Skin epidermis (tissue), 12 donors: ENCODE results near the gene DNAJC4.

Source experiments
- H3K27ac ChIP-seq, 21 experiments: fragments of 200-600 bp; sonication (generic) in 11 of 21; one replicate each; pipeline ENCODE4 v1.5.0; 2020; ENCODE audit warnings: mild to moderate bottlenecking in 3 of 21, inconsistent platforms in 2 of 21, moderate library complexity in 2 of 21
- H3K4me3 ChIP-seq, 7 experiments: fragments of 200-600 bp; sonication (generic) in 2 of 7; one replicate each; pipeline ENCODE4 v1.5.0; 2020; ENCODE audit warnings: inconsistent platforms in 2 of 7, mild to moderate bottlenecking in 2 of 7, moderate library complexity in 1 of 7

DNAJC4 gene

DNA sequence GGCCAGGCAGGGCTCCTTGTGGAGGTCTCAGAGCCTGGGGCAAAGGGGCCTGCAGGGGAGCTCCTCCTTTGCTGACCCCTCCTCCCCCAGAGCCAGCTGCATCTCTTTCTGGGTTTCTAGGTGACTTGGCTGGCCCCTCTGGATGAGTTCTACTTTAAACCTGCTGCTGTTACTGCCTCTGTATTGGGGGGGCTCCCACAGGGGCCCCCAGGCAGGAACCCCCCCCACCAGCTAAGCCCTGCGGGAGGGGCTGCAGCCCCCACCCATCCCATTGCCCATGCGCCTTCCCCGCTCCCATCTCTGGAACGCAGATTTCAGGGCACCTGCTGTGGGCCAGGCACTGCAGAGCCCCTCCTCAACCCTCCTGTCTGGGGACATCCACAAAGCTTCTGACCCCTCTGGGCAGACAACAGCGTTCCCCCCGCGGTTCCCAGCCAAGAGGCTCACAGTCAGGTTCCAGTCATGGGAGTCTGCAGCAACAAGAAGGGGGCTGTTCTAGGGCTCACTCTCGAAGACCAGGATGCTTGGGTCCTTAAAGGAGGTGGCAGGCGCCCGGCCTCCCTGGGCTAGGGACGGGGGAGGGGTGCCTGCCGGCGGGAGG is 20.2 kb downstream of the DNAJC4 start:
- peak overlapping the region in 6 of 7 experiments; percentile 55 to 91 (median 78) for H3K4me3 ChIP-seq
- peak overlapping the region in 10 of 21 experiments; percentile 8 to 85 (median 68) for H3K27ac ChIP-seq

- H3K27ac ChIP-seq: peak within 1 kb of the TSS; percentile 11 to 90 (median 80)
Measured at GRCh38 chr11:64251016-64251752, 20.8 kb downstream of the DNAJC4 start, which contains the start of gene PLCB3. Gene PLCB3, plus strand, starts transcription at chr11:64251530. Its CDS starts 120 bp downstream, at chr11:64251650.

DNA sequence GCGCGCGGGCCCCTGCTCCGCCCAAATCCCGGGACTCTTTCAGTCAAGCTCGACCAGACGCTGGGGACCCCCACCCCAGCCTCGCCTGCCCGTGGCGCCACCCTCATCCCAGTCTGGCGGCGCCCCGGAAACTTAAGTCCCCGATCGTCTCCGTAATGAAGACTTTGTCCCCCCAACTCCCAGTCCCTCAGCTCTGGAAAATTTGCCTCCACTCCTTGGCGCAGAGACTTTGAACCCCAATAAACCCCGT is 21.3 kb downstream of the DNAJC4 start:
- Histone ChIP-seq H3K27ac (peak overlapping the region; percentile 11 to 90 (median 80)), H3K4me3 (peak overlapping the region; percentile 55 to 91 (median 70))

More at GRCh38 chr11:64251016-64251752, 20.8 kb downstream of the DNAJC4 start, which contains the start of gene PLCB3:
- peak within 1 kb of the TSS; percentile 55 to 91 (median 70) for H3K4me3 ChIP-seq

GRCh38 chr11:64252003-64252872 is 21.9 kb downstream of the DNAJC4 start:
- H3K27ac ChIP-seq: peak overlapping the region; percentile 11 to 90 (median 80)
- H3K4me3 ChIP-seq: peak overlapping the region; percentile 55 to 91 (median 70)

GRCh38 chr11:64253043-64253442 is 22.7 kb downstream of the DNAJC4 start:
- peak overlapping the region in 5 of 21 experiments; percentile 68 to 87 (median 79) for H3K27ac ChIP-seq
- H3K4me3 ChIP-seq: peak overlapping the region in 3 of 7 experiments; percentile 63 to 87 (median 67)

DNA sequence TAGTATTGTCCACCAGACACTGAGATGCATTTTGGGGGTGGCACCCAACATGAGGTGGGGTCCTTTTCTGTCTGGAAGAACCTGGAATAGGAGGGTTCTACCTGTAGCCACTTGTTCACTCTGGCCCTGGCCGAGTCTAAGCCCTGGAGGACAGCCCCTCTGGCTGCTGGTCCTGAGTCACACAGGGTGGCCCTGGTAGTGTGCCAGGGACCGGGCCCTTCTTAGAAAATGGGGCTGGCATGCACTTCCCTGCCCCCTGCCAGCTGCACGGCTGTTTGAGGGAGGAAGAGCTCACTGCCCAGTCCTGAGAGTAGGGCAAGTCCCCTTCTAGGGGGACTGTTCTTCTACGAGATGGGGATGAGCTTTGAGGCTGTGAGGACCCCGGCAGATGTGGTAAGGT is 23.1 kb downstream of the DNAJC4 start:
- H3K27ac ChIP-seq: peak overlapping the region in 1 of 21 experiments; percentile 87
- no peak overlapping the region for H3K4me3 ChIP-seq

GRCh38 chr11:64254326-64254725 is 24.0 kb downstream of the DNAJC4 start:
- Histone ChIP-seq H3K27ac (peak overlapping the region in 1 of 21 experiments; percentile 87), H3K4me3 (no peak overlapping the region)

GRCh38 chr11:64255135-64256128 is 25.1 kb downstream of the DNAJC4 start:
- no peak overlapping the region for H3K27ac ChIP-seq
- H3K4me3 ChIP-seq: no peak overlapping the region

GRCh38 chr11:64256300-64256699 is 26.0 kb downstream of the DNAJC4 start:
- no peak overlapping the region for H3K27ac ChIP-seq
- H3K4me3 ChIP-seq: no peak overlapping the region

DNA sequence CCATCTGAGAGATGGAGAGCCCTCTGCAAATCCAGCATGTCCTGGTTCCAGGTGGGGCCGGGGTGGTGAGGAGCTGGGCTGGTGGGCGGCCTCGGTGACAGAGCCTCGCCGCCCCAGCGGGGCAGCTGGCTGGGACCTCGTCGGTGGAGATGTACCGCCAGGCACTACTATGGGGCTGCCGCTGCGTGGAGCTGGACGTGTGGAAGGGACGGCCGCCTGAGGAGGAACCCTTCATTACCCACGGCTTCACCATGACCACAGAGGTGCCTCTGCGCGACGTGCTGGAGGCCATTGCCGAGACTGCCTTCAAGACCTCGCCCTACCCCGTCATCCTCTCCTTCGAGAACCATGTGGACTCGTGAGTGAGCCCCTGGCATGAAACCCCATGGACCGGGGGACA is 28.0 kb downstream of the DNAJC4 start:
- H3K4me3 ChIP-seq: no peak overlapping the region
- H3K27ac ChIP-seq: no peak overlapping the region

DNA sequence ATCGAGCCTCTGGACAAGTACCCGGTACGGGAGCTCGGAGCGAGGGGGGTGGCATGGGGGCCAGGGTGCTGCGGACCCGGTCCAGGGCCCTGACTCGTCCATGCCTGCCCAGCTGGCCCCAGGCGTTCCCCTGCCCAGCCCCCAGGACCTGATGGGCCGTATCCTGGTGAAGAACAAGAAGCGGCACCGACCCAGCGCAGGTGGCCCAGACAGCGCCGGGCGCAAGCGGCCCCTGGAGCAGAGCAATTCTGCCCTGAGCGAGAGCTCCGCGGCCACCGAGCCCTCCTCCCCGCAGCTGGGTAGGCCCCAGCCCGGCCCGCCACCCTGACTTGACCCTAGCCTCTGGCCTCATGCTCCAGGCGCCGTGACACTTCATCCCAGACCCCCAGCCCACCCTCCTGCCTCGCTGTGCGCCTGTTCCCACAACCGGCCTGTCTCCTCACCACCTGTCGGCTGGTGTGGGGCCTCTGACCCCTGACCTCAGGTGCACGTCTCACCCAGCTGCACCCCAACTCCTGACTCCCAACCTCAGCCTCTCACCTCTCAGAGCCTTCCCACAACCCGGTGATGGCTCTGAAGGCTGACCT is 28.7 kb downstream of the DNAJC4 start:
- H3K4me3 ChIP-seq: no peak overlapping the region
- H3K27ac ChIP-seq: no peak overlapping the region

GRCh38 chr11:64259533-64260067 is 29.3 kb downstream of the DNAJC4 start:
- no peak overlapping the region for H3K27ac ChIP-seq
- H3K4me3 ChIP-seq: no peak overlapping the region

GRCh38 chr11:64260147-64260708 is 29.9 kb downstream of the DNAJC4 start:
- Histone ChIP-seq H3K4me3 (no peak overlapping the region), H3K27ac (no peak overlapping the region)

DNA sequence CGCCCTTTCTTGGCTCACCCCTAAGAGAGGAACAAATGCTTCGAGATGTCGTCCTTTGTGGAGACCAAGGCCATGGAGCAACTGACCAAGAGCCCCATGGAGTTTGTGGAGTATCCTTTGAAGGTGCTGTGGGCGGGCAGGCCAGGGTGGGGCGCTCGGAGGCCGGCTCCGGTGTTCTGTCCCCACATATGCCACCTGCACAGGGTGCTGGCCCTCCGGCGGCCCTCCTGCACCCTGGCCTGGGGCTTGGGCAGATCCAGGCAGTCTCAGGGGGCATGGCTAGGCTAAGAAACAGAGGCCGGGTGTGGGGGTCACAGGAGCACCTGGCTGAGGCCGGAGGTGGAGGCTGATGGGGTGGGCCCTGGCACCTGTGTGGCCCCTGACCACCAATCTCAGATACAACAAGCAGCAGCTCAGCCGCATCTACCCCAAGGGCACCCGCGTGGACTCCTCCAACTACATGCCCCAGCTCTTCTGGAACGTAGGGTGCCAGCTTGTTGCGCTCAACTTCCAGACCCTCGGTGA is 31.3 kb downstream of the DNAJC4 start:
- H3K4me3 ChIP-seq: no peak overlapping the region
- no peak overlapping the region for H3K27ac ChIP-seq

DNA sequence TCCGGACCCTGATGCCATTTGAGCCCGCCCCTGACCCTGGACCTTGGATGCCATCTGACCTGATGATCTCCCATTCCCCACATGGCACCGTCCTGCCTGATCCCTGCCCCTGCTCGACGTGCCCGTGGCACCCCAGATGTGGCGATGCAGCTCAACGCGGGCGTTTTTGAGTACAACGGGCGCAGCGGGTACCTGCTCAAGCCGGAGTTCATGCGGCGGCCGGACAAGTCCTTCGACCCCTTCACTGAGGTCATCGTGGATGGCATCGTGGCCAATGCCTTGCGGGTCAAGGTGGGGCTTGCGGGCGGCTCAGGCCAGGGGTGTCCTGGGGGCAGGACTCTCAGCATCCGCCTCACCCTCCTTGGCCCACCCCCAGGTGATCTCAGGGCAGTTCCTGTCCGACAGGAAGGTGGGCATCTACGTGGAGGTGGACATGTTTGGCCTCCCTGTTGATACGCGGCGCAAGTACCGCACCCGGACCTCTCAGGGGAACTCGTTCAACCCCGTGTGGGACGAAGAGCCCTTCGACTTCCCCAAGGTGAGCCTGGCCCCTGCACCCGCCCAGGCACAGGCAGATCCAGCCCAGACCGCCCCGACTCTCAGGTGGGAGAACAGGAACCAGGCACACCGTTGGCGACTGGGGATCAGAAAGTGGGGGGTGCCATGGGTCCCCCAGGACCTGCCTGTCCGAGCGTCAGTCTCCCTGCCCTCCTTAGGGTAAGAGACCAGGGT is 32.1 kb downstream of the DNAJC4 start:
- no peak overlapping the region for H3K4me3 ChIP-seq
- H3K27ac ChIP-seq: no peak overlapping the region

- peak overlapping the region in 1 of 21 experiments; percentile 18 for H3K27ac ChIP-seq
- H3K4me3 ChIP-seq: no peak overlapping the region
Measured at GRCh38 chr11:64263021-64263946, 32.9 kb downstream of the DNAJC4 start.
